SK-N-SH (cell line): Measurements from ENCODE around the gene MAD1L1. TPM values are rescaled to one million over a fixed set of nuclear protein-coding genes. Genes with fewer than 3 reads are reported as not detected.

ENCODE experiments used
- CTCF ChIA-PET: fragments of 300-600, 350-600 bp; formaldehyde crosslinking; extraction: SDS; loops from one replicate; lab custom pipeline; 2021; lab: Yijun Ruan, JAX
- POLR2A ChIA-PET: fragments of 350-600 bp; sonication (Branson Sonifier 250); formaldehyde crosslinking; extraction: SDS; loops from one replicate; lab custom pipeline; 2020; ENCODE audit warnings: antibody characterized with exemption, inconsistent platforms; lab: Yijun Ruan, JAX
- DNase-seq: peaks from one replicate; pipeline ENCODE4 v3.0.0; 2012
- H2AFZ ChIP-seq: fragments of 200-600 bp; sonication (generic); 2 replicates; pipeline ENCODE4 v1.8.1; 2016; ENCODE audit warnings: antibody characterized with exemption, mild to moderate bottlenecking, low read depth
- H3F3A ChIP-seq: fragments of 200-600 bp; sonication (generic); replicated peaks from 2 replicates; pipeline ENCODE3; 2016; ENCODE audit warnings: antibody characterized with exemption, mild to moderate bottlenecking; ENCODE audit not compliant: insufficient read depth
- H3K27ac ChIP-seq, 2 experiments: fragments of 200-500 bp in 1 of 2; fragments of 200-600 bp in 1 of 2; sonication (Bioruptor generic) in 1 of 2; sonication (generic), shearing (Covaris generic) in 1 of 2; 2 replicates each; pipeline versions ENCODE4 v1.5.1 to v1.6.1; 2014 to 2016; ENCODE audit warnings: low read depth in 2 of 2, inconsistent platforms in 1 of 2, low read length in 1 of 2, mild to moderate bottlenecking in 1 of 2, mixed read lengths in 1 of 2
- H3K27me3 ChIP-seq: fragments of 200-600 bp; sonication (generic), shearing (Covaris generic); 2 replicates; pipeline ENCODE4 v1.6.1; 2016; ENCODE audit warnings: mixed run types; ENCODE audit not compliant: insufficient read depth
- H3K36me3 ChIP-seq, 2 experiments: fragments of 200-500 bp in 1 of 2; fragments of 200-600 bp in 1 of 2; sonication (Bioruptor generic) in 1 of 2; sonication (generic) in 1 of 2; replicated peaks in 1 of 2; 2 replicates each; pipeline versions ENCODE3 to v1.5.1; 2014 to 2016; ENCODE audit warnings: low read length in 1 of 2, mild to moderate bottlenecking in 1 of 2; ENCODE audit not compliant: insufficient read depth in 2 of 2, control insufficient read depth in 1 of 2
- H3K4me1 ChIP-seq, 2 experiments: fragments of 200-500 bp in 1 of 2; fragments of 200-600 bp in 1 of 2; sonication (Bioruptor generic) in 1 of 2; sonication (generic), shearing (Covaris generic) in 1 of 2; 2 replicates each; pipeline versions ENCODE4 v1.5.1 to v1.6.1; 2014 to 2016; ENCODE audit warnings: low read depth in 1 of 2, low read length in 1 of 2, mixed run types in 1 of 2; ENCODE audit not compliant: insufficient read depth in 2 of 2, control insufficient read depth in 1 of 2
- H3K4me2 ChIP-seq: fragments of 200-600 bp; sonication (generic), shearing (Covaris generic); 2 replicates; pipeline ENCODE4 v1.6.1; 2017; ENCODE audit warnings: mixed run types
- H3K4me3 ChIP-seq, 2 experiments: fragments of 200-500 bp in 1 of 2; fragments of 200-600 bp in 1 of 2; sonication (Bioruptor generic) in 1 of 2; sonication (generic), shearing (Covaris generic) in 1 of 2; 2 replicates each; pipeline versions ENCODE4 v1.5.1 to v1.8.1; 2014 to 2016; ENCODE audit warnings: low read depth in 2 of 2, inconsistent platforms in 1 of 2, low read length in 1 of 2, mild to moderate bottlenecking in 1 of 2, mixed read lengths in 1 of 2, moderate library complexity in 1 of 2
- H3K79me2 ChIP-seq: fragments of 200-600 bp; sonication (generic); 2 replicates; pipeline ENCODE4 v1.8.1; 2017; ENCODE audit warnings: mild to moderate bottlenecking; ENCODE audit not compliant: insufficient read depth
- H3K9ac ChIP-seq: fragments of 200-600 bp; sonication (generic); 2 replicates; pipeline ENCODE4 v1.6.1; 2017; ENCODE audit warnings: mixed run types
- H3K9me2 ChIP-seq: fragments of 200-600 bp; sonication (generic); 2 replicates; pipeline ENCODE4 v1.6.1; 2017; ENCODE audit warnings: mixed run types
- H3K9me3 ChIP-seq: fragments of 200-600 bp; sonication (generic); 2 replicates; pipeline ENCODE4 v1.6.1; 2017; ENCODE audit warnings: mixed run types, mild to moderate bottlenecking, moderate library complexity
- H4K20me1 ChIP-seq: fragments of 200-600 bp; sonication (generic); 2 replicates; pipeline ENCODE4 v1.6.1; 2017; ENCODE audit warnings: mild to moderate bottlenecking, mixed run types; ENCODE audit not compliant: insufficient read depth
- CHD2 ChIP-seq: fragments of 150-350 bp; IDR thresholded peaks from 2 replicates; pipeline ENCODE4 v1.6.1; 2018; ENCODE audit warnings: low read length; ENCODE audit not compliant: partially characterized antibody
- ELF1 ChIP-seq: IDR thresholded peaks from 2 replicates; pipeline ENCODE4 v1.4.0; 2012
- EP300 ChIP-seq, 2 experiments: IDR thresholded peaks; 2 replicates each; pipeline versions ENCODE4 v1.4.0 to v1.6.1; 2012; ENCODE audit warnings: borderline replicate concordance in 1 of 2, low read depth in 1 of 2, low read length in 1 of 2
- JUND ChIP-seq: IDR thresholded peaks from 2 replicates; pipeline ENCODE4 v1.4.0; 2012
- MEF2A ChIP-seq: IDR thresholded peaks from 2 replicates; pipeline ENCODE4 v1.4.0; 2012; ENCODE audit warnings: low read depth, borderline replicate concordance
- MXI1 ChIP-seq: IDR thresholded peaks from 2 replicates; pipeline ENCODE4 v1.6.1; 2012; ENCODE audit warnings: mild to moderate bottlenecking, low read depth, low read length, improper control_type of control experiment
- POLR2AphosphoS5 ChIP-seq: IDR thresholded peaks from 2 replicates; pipeline ENCODE4 v1.6.1; 2012; ENCODE audit warnings: low read depth, low read length
- RXRA ChIP-seq: IDR thresholded peaks from 2 replicates; pipeline ENCODE4 v1.4.0; 2012; ENCODE audit warnings: low read depth, mild to moderate bottlenecking, borderline replicate concordance
- SIN3A ChIP-seq: IDR thresholded peaks from 2 replicates; pipeline ENCODE4 v1.6.1; 2012; ENCODE audit warnings: low read depth, mild to moderate bottlenecking, low read length, moderate library complexity, borderline replicate concordance
- TCF12 ChIP-seq: IDR thresholded peaks from 2 replicates; pipeline ENCODE4 v1.4.0; 2012
- USF2 ChIP-seq: fragments of 150-350 bp; IDR thresholded peaks from 2 replicates; pipeline ENCODE4 v1.6.1; 2017; ENCODE audit warnings: antibody characterized with exemption, low read length, low read depth, borderline replicate concordance
- YY1 ChIP-seq: IDR thresholded peaks from 2 replicates; pipeline ENCODE4 v1.4.0; 2012; ENCODE audit warnings: low read depth, mild to moderate bottlenecking
- WGBS: methylation state at CpG from one replicate; pipeline ENCODE4 v1.1.6; 2017; ENCODE audit warnings: low lambda C conversion rate; 5-methylcytosine and 5-hydroxymethylcytosine counted together
- polyA plus RNA-seq, 3 experiments: library from polyadenylated mRNA; depleted of rRNA; stranded (reverse); fragments of >200 nt; gene quantifications; 2 replicates each; pipeline ENCODE4 v1.2.3, GENCODE V29; 2012
- TF ChIP-seq, protein P1 (sequence below): IDR thresholded peaks from 2 replicates; pipeline ENCODE4 v1.4.0; 2012; ENCODE audit warnings: low read depth, borderline replicate concordance
- TF ChIP-seq, protein P2 (sequence below): fragments of 150-350 bp; IDR thresholded peaks from 2 replicates; pipeline ENCODE4 v1.6.1; 2016; ENCODE audit warnings: mild to moderate bottlenecking, low read depth, low read length
- TF ChIP-seq, protein P3 (sequence below): fragments of 200-600 bp; sonication (generic); IDR thresholded peaks from 2 replicates; pipeline ENCODE4 v1.6.1; 2017; ENCODE audit warnings: antibody characterized with exemption, mild to moderate bottlenecking, moderate library complexity

MAD1L1 gene
- polyA plus RNA-seq, 1 of the 3 experiments (the other 2 are of a cell fraction) = 46.2 TPM

DNA sequence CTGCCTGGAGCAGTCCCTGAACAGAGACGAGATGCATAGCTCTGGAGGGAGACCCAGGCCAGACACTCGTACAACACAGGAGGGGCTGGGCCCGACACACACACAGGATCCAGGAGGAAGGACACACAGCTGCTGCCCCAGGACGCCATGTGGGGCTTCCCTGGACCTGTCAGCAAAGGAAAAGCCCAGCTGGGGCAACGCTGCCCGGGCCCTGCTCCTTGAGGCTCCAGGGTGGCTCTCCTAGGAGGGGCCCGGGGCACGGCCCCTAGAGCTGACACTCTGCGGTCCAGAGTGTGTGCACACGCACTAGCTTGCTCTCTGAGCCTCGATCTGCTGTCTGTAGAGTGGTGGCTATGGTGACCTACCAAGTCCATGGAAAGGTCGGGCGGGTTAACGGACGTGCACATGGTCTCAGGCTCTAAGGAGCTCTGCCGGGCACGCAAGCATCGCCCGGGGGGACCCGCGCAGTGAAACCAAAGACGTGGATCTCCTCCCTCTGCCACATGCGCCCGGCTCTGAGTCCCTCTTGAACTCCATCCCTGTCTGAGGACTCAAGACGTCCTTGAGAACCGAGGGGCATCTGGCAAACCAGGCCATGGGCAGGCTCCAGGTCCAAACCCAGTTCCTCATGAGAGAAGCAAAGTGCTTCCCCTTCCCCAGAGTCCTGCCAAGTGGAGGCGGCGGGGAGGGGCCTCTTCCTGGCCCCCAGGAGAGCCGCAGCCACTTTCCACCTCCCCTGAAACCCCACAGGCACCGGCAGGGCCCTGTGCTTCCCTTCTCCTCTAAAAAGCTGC, 283.7 kb downstream of the MAD1L1 start:
- no peak for TF ChIP-seq YY1
- TF ChIP-seq SIN3A = no peak
- TF ChIP-seq ELF1 = no peak
- no peak for TF ChIP-seq RXRA
- TF ChIP-seq POLR2AphosphoS5 = no peak
- no peak for TF ChIP-seq TCF12
- no peak for TF ChIP-seq USF2
- TF ChIP-seq, protein P1, sequence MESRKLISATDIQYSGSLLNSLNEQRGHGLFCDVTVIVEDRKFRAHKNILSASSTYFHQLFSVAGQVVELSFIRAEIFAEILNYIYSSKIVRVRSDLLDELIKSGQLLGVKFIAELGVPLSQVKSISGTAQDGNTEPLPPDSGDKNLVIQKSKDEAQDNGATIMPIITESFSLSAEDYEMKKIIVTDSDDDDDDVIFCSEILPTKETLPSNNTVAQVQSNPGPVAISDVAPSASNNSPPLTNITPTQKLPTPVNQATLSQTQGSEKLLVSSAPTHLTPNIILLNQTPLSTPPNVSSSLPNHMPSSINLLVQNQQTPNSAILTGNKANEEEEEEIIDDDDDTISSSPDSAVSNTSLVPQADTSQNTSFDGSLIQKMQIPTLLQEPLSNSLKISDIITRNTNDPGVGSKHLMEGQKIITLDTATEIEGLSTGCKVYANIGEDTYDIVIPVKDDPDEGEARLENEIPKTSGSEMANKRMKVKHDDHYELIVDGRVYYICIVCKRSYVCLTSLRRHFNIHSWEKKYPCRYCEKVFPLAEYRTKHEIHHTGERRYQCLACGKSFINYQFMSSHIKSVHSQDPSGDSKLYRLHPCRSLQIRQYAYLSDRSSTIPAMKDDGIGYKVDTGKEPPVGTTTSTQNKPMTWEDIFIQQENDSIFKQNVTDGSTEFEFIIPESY = no peak
- TF ChIP-seq MEF2A = no peak
- TF ChIP-seq, protein P2, sequence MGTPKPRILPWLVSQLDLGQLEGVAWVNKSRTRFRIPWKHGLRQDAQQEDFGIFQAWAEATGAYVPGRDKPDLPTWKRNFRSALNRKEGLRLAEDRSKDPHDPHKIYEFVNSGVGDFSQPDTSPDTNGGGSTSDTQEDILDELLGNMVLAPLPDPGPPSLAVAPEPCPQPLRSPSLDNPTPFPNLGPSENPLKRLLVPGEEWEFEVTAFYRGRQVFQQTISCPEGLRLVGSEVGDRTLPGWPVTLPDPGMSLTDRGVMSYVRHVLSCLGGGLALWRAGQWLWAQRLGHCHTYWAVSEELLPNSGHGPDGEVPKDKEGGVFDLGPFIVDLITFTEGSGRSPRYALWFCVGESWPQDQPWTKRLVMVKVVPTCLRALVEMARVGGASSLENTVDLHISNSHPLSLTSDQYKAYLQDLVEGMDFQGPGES = no peak
- no peak for TF ChIP-seq EP300 (IDR thresholded peaks at IDR 0.05; ENCODE audit: borderline replicate concordance in 1 of 2, low read depth in 1 of 2, low read length in 1 of 2)
- TF ChIP-seq CHD2 = no peak
- TF ChIP-seq JUND = no peak
- TF ChIP-seq MXI1 = no peak
- TF ChIP-seq, protein P3, sequence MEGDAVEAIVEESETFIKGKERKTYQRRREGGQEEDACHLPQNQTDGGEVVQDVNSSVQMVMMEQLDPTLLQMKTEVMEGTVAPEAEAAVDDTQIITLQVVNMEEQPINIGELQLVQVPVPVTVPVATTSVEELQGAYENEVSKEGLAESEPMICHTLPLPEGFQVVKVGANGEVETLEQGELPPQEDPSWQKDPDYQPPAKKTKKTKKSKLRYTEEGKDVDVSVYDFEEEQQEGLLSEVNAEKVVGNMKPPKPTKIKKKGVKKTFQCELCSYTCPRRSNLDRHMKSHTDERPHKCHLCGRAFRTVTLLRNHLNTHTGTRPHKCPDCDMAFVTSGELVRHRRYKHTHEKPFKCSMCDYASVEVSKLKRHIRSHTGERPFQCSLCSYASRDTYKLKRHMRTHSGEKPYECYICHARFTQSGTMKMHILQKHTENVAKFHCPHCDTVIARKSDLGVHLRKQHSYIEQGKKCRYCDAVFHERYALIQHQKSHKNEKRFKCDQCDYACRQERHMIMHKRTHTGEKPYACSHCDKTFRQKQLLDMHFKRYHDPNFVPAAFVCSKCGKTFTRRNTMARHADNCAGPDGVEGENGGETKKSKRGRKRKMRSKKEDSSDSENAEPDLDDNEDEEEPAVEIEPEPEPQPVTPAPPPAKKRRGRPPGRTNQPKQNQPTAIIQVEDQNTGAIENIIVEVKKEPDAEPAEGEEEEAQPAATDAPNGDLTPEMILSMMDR = no peak
- TF ChIP-seq, all 33 proteins: peak for 0
- Histone ChIP-seq H3K27me3 (no peaks in the 10 kb centered on the region), H3K9me3 (no peaks in the 10 kb centered on the region), H3K9ac (no peak overlapping the region), H3K4me2 (no peak overlapping the region), H3K4me1 (peaks cover 0 to 28% of the 10 kb centered on the region in 2 experiments; a peak in 1 of 4 replicates), H3F3A (no peaks in the 10 kb centered on the region), H3K36me3 (no peaks in the 10 kb centered on the region), H3K4me3 (no peak overlapping the region), H4K20me1 (no peaks in the 10 kb centered on the region), H2AFZ (no peak overlapping the region), H3K9me2 (no peaks in the 10 kb centered on the region), H3K79me2 (no peaks in the 10 kb centered on the region), H3K27ac (no peak overlapping the region; a peak in 1 of 4 replicates)
- 95% methylated on average over 26 of the region's 30 CpGs for WGBS
- no peak for DNase-seq
- POLR2A ChIA-PET = no interaction called here
- CTCF ChIA-PET = interaction anchor here (0.5 to 1.3 kb wide), 3 partner anchors 12 to 156 kb away, joined by 3 read pairs; no protein-coding TSS in a partner anchor
